PFSK-1 (cell line): Measurements from ENCODE around the gene RFX3.

Source experiments
- POLR2AphosphoS5 ChIP-seq: IDR thresholded peaks from 2 replicates; pipeline ENCODE4 v1.6.1; 2012; ENCODE audit warnings: low read depth, mild to moderate bottlenecking, control low read depth, low read length, moderate library complexity
- REST ChIP-seq, 2 experiments: IDR thresholded peaks; 2 replicates each; pipeline versions ENCODE4 v1.6.1 to v1.8.0; 2011 to 2012; ENCODE audit warnings: low read depth in 2 of 2, low read length in 2 of 2, control low read depth in 1 of 2, inconsistent platforms in 1 of 2, mild to moderate bottlenecking in 1 of 2, moderate library complexity in 1 of 2; ENCODE audit not compliant: insufficient read depth in 1 of 2
- TAF1 ChIP-seq: IDR thresholded peaks from 2 replicates; pipeline ENCODE4 v1.6.1; 2012; ENCODE audit warnings: low read length, control low read depth, borderline replicate concordance; ENCODE audit not compliant: insufficient read depth

GRCh38 chr9:3186751-3187150 lies 339.1 kb downstream of the RFX3 start:
- no peak for TF ChIP-seq TAF1
- no peak for TF ChIP-seq REST (IDR thresholded peaks at IDR 0.05; ENCODE audit: insufficient read depth in 1 of 2, low read depth in 2 of 2, low read length in 2 of 2)
- no peak for TF ChIP-seq POLR2AphosphoS5
